Pancreas (tissue), 10 donors: ENCODE measurements around the gene SMAD3. TPM values are rescaled to one million over a fixed set of nuclear protein-coding genes. Genes with fewer than 3 reads are reported as not detected.

Experiments
- ATAC-seq, 4 donors: fragments of 200-7000 bp; cut with Tn5 transposase; one replicate each; pipeline versions ENCODE4 v1.8.0 to v1.9.1; 2020; ENCODE audit warnings: mild to moderate bottlenecking in 4 of 4, moderate library complexity in 4 of 4
- DNase-seq, 6 donors: peaks; one replicate each; pipeline ENCODE4 v3.0.0-alpha.2; 2020
- FAIRE-seq: peaks from 2 replicates; lab custom pipeline; 2012; peaks lifted over from hg19 to GRCh38; lab: Jason Lieb, UNC
- H3K27ac ChIP-seq, 4 donors: fragments of 200-600 bp; sonication (generic); 1 replicate in 3 of 4; 2 replicates in 1 of 4; pipeline versions ENCODE4 v1.5.0 to v1.8.0; 2020
- H3K27me3 ChIP-seq, 4 donors: fragments of 200-600 bp; one replicate each; pipeline ENCODE4 v1.8.0; 2021
- H3K36me3 ChIP-seq, 3 donors: fragments of 200-600 bp; sonication (generic) in 1 of 3; one replicate each; pipeline versions ENCODE4 v1.5.0 to v1.8.0; 2020 to 2021
- H3K4me1 ChIP-seq, 3 donors: fragments of 200-600 bp; one replicate each; pipeline ENCODE4 v1.8.0; 2021
- H3K4me3 ChIP-seq, 4 donors: fragments of 200-600 bp; sonication (generic) in 2 of 4; one replicate each; pipeline versions ENCODE4 v1.5.0 to v1.8.0; 2020 to 2021
- H3K9me3 ChIP-seq, 4 donors: fragments of 200-600 bp; one replicate each; pipeline ENCODE4 v1.8.0; 2021
- CTCF ChIP-seq, 4 donors: fragments of 200-600 bp; sonication (generic) in 3 of 4; IDR thresholded peaks; one replicate each; pipeline versions ENCODE4 v1.5.0 to v1.8.0; 2021; ENCODE audit warnings: antibody characterized with exemption in 4 of 4
- WGBS, 2 donors: extraction: QIAGEN DNeasy Blood & Tissue Kit; methylation state at CpG; one replicate each; pipeline ENCODE4 v1.1.7; 2013; 5-methylcytosine and 5-hydroxymethylcytosine counted together
- intact Hi-C, 3 donors: fragments of 100-400 bp; cut with DNase I; formaldehyde crosslinking; loops; one replicate each; pipeline versions ENCODE4 v1.11.1 to v1.14.2; 2022
- polyA plus RNA-seq, 2 donors: library from polyadenylated mRNA; stranded (reverse); fragments of 200-250 nt; gene quantifications; one replicate each; pipeline ENCODE4 v1.2.3, GENCODE V29; 2013
- total RNA-seq, 6 donors: library from RNA; stranded (reverse); fragmentation: NEBNext Ultra II Directional in 4 of 6; extraction: Animal tissue kit (Norgen Biotek cat#: 25700) in 4 of 6; gene quantifications; one replicate each; pipeline versions ENCODE4 v1.2.1 to v1.2.4, GENCODE V29; 2021 to 2023
- donor health status: healthy with polysubstance abuse.
- donor health status: DM: no; HTN: no; CAD: no; lungs with moderate emphysema.
- donor health status: DM: no; HTN: no; CAD: no.
- donor health status: control.
- donor health status: control.
- donor health status: Bipolar disorder and iron deficiency.
- donor health status: DM: yes; HTN: yes; CAD: no.
- donor health status: DM: no; HTN: no; CAD: no.
- donor health status: DM: no; HTN: no; CAD: no.
- donor health status: DM: yes; HTN: yes; CAD: no.

SMAD3 gene
- total and polyA plus RNA-seq, 8 donors = 7.9 to 42.5 (median 21.4) TPM

GRCh38 chr15:67138891-67139855 is 73.8 kb downstream of the SMAD3 start:
- peak overlapping the region; percentile 46 to 77 (median 61) for H3K27ac ChIP-seq

GRCh38 chr15:67140078-67140833 is 74.9 kb downstream of the SMAD3 start:
- H3K36me3 ChIP-seq = no peaks in the 10 kb centered on the region
- intact Hi-C loops = no loop called here
- DNase-seq = no peak
- peak overlapping the region in 2 of 4 donors; percentile 75 to 77 for H3K27ac ChIP-seq
- WGBS, 2 donors = 67 to 70% methylated on average over 9 of the region's 9 CpGs
- H3K4me3 ChIP-seq = no peak overlapping the region
- TF ChIP-seq CTCF (IDR thresholded peaks at IDR 0.05) = no peak
- H3K4me1 ChIP-seq = peaks cover 25 to 63% (median 57%) of the 10 kb centered on the region in 3 donors
- FAIRE-seq = no peak
- H3K9me3 ChIP-seq = no peaks in the 10 kb centered on the region
- ATAC-seq = no peak
- H3K27me3 ChIP-seq = no peaks in the 10 kb centered on the region

More at GRCh38 chr15:67138891-67139855, 73.8 kb downstream of the SMAD3 start:
- peak; percentile 80 to 87 (median 85) for ATAC-seq
- peak in 4 of 6 donors; percentile 64 to 81 (median 74) for DNase-seq
- FAIRE-seq = no peak
- Histone ChIP-seq H3K27me3 (no peaks in the 10 kb centered on the region), H3K9me3 (no peaks in the 10 kb centered on the region), H3K4me3 (peak overlapping the region in 2 of 4 donors; percentile 3 to 8), H3K4me1 (peaks cover 29 to 69% (median 68%) of the 10 kb centered on the region in 3 donors), H3K36me3 (no peaks in the 10 kb centered on the region)
- intact Hi-C loops = no loop called here
- 29 to 32% methylated on average over 11 of the region's 11 CpGs for WGBS, 2 donors
- no peak for TF ChIP-seq CTCF (IDR thresholded peaks at IDR 0.05)

GRCh38 chr15:67142092-67142766 is 76.8 kb downstream of the SMAD3 start:
- H3K4me1 ChIP-seq = peaks cover 28 to 66% (median 58%) of the 10 kb centered on the region in 3 donors
- WGBS, 2 donors = 68 to 75% methylated on average over 7 of the region's 7 CpGs
- intact Hi-C loops = no loop called here
- no peaks in the 10 kb centered on the region for H3K27me3 ChIP-seq
- no peak overlapping the region for H3K4me3 ChIP-seq
- no peaks in the 10 kb centered on the region for H3K36me3 ChIP-seq
- FAIRE-seq = no peak
- DNase-seq = no peak
- TF ChIP-seq CTCF (IDR thresholded peaks at IDR 0.05) = no peak
- no peak for ATAC-seq
- H3K9me3 ChIP-seq = no peaks in the 10 kb centered on the region
- peak overlapping the region in 1 of 4 donors; percentile 22 for H3K27ac ChIP-seq

GRCh38 chr15:67142767-67143100 is 77.3 kb downstream of the SMAD3 start:
- H3K27me3 ChIP-seq = no peaks in the 10 kb centered on the region
- H3K36me3 ChIP-seq = no peaks in the 10 kb centered on the region
- no peak for TF ChIP-seq CTCF (IDR thresholded peaks at IDR 0.05)
- DNase-seq (no peak), FAIRE-seq (no peak), ATAC-seq (no peak)
- H3K27ac ChIP-seq = no peak overlapping the region
- H3K9me3 ChIP-seq = no peaks in the 10 kb centered on the region
- H3K4me1 ChIP-seq = peaks cover 28 to 65% (median 57%) of the 10 kb centered on the region in 3 donors
- 25 to 29% methylated on average over 6 of the region's 6 CpGs for WGBS, 2 donors
- intact Hi-C loops = no loop called here
- H3K4me3 ChIP-seq = no peak overlapping the region
